A549 (cell line): Measurements from ENCODE around the gene FUOM.

Source experiments
- EP300 ChIP-seq, 2 experiments: fragments of >200 bp; sonication (Bioruptor Twin); formaldehyde crosslinking; IDR thresholded peaks; 2 replicates in 1 of 2; 3 replicates in 1 of 2; pipeline ENCODE4 v1.6.1; 2016 to 2017
- GATA3 ChIP-seq: IDR thresholded peaks from 2 replicates; pipeline ENCODE4 v1.6.1; 2012; ENCODE audit warnings: borderline replicate concordance
- KDM1A ChIP-seq: fragments of 200-600 bp; sonication (generic); IDR thresholded peaks from 2 replicates; pipeline ENCODE4 v1.6.1; 2016; ENCODE audit warnings: low read depth, mild to moderate bottlenecking
- MYC ChIP-seq: IDR thresholded peaks from 2 replicates; pipeline ENCODE4 v1.6.1; 2012; ENCODE audit warnings: mild to moderate bottlenecking, inconsistent platforms, low read length, improper control_type of control experiment, borderline replicate concordance
- POLR2A ChIP-seq: IDR thresholded peaks from 2 replicates; pipeline ENCODE4 v1.6.1; 2012; ENCODE audit warnings: mild to moderate bottlenecking, low read length
- TP53 ChIP-seq: fragments of 250-450 bp; sonication (Bioruptor Pico); IDR thresholded peaks from 2 replicates; pipeline ENCODE4 v1.5.0; 2021; ENCODE audit warnings: mild to moderate bottlenecking, moderate library complexity
- ZNF302 ChIP-seq: fragments of 250-450 bp; sonication (Bioruptor Pico); IDR thresholded peaks from 2 replicates; pipeline ENCODE4 v1.9.0; 2021; ENCODE audit warnings: inconsistent platforms, mild to moderate bottlenecking, moderate library complexity
- TF ChIP-seq, protein P1 (sequence below): fragments of >200 bp; sonication (Bioruptor Twin); formaldehyde crosslinking; IDR thresholded peaks from 3 replicates; pipeline ENCODE4 v1.5.1; 2016
- TF ChIP-seq, protein P2 (sequence below): fragments of 200-600 bp; sonication (generic); IDR thresholded peaks from 2 replicates; pipeline ENCODE4 v1.6.1; 2016; ENCODE audit warnings: antibody characterized with exemption, mild to moderate bottlenecking, moderate library complexity

- TF ChIP-seq GATA3 (no peak; the same call in 1 of the 2 replicates), POLR2A (peak; percentile 57), MYC (no peak), TP53 (CRISPR knock-in tag) (no peak), KDM1A (no peak), ZNF302 (CRISPR knock-in tag) (no peak), EP300 (IDR thresholded peaks at IDR 0.05) (no peak)
- TF ChIP-seq, protein P1, sequence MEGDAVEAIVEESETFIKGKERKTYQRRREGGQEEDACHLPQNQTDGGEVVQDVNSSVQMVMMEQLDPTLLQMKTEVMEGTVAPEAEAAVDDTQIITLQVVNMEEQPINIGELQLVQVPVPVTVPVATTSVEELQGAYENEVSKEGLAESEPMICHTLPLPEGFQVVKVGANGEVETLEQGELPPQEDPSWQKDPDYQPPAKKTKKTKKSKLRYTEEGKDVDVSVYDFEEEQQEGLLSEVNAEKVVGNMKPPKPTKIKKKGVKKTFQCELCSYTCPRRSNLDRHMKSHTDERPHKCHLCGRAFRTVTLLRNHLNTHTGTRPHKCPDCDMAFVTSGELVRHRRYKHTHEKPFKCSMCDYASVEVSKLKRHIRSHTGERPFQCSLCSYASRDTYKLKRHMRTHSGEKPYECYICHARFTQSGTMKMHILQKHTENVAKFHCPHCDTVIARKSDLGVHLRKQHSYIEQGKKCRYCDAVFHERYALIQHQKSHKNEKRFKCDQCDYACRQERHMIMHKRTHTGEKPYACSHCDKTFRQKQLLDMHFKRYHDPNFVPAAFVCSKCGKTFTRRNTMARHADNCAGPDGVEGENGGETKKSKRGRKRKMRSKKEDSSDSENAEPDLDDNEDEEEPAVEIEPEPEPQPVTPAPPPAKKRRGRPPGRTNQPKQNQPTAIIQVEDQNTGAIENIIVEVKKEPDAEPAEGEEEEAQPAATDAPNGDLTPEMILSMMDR = no peak
- TF ChIP-seq, protein P2, sequence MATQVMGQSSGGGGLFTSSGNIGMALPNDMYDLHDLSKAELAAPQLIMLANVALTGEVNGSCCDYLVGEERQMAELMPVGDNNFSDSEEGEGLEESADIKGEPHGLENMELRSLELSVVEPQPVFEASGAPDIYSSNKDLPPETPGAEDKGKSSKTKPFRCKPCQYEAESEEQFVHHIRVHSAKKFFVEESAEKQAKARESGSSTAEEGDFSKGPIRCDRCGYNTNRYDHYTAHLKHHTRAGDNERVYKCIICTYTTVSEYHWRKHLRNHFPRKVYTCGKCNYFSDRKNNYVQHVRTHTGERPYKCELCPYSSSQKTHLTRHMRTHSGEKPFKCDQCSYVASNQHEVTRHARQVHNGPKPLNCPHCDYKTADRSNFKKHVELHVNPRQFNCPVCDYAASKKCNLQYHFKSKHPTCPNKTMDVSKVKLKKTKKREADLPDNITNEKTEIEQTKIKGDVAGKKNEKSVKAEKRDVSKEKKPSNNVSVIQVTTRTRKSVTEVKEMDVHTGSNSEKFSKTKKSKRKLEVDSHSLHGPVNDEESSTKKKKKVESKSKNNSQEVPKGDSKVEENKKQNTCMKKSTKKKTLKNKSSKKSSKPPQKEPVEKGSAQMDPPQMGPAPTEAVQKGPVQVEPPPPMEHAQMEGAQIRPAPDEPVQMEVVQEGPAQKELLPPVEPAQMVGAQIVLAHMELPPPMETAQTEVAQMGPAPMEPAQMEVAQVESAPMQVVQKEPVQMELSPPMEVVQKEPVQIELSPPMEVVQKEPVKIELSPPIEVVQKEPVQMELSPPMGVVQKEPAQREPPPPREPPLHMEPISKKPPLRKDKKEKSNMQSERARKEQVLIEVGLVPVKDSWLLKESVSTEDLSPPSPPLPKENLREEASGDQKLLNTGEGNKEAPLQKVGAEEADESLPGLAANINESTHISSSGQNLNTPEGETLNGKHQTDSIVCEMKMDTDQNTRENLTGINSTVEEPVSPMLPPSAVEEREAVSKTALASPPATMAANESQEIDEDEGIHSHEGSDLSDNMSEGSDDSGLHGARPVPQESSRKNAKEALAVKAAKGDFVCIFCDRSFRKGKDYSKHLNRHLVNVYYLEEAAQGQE = no peak
Observed at GRCh38 chr10:133308421-133309099, 49.3 kb downstream of the FUOM start, which contains the start of the genes TUBGCP2 and ZNF511.
